ENCODE data around the gene STRIP1.

The STRIP1 gene

GRCh38 chr1:110098222-110099026 lies 64.0 kb downstream of the STRIP1 start:
- no peak for DNase-seq

- DNase-seq = no peak
Measured at GRCh38 chr1:110100335-110100734, 65.9 kb downstream of the STRIP1 start.

GRCh38 chr1:110102081-110102480 lies 67.7 kb downstream of the STRIP1 start:
- no peak for DNase-seq

Measured in NCI-H2107 (cell line).